ENCODE measurements around the gene FOXO4. TPM values are rescaled to one million over a fixed set of nuclear protein-coding genes. Genes with fewer than 3 reads are reported as not detected.
A peak's percentile ranks its signal among the peaks of the same experiment; 100 is the strongest.

FOXO4 gene
- total RNA-seq, 4 donors from 2014 or later: 35.2 to 48.0 (median 41.8) TPM

GRCh38 chrX:71143508-71143907 is 47.9 kb downstream of the FOXO4 start:
- in situ Hi-C loops (cut with MboI; ENCODE audit: low sequenced_read_pairs in 4 of 4): no loop called here
- no peak overlapping the region for H3K27ac ChIP-seq
- ATAC-seq: no peak
- TF ChIP-seq POLR2A (IDR thresholded peaks at IDR 0.05) (no peak), CTCF (IDR thresholded peaks at IDR 0.05 in 4 of 5, conservative IDR thresholded peaks at IDR 0.05 in 1 of 5) (no peak)
- DNase-seq: peak in 1 of 2 donors; percentile 28
- intact Hi-C loops (cut with DNase I; ENCODE audit: low total_unique reads): no loop called here
- no peak overlapping the region for H3K4me3 ChIP-seq
- H3K4me1 ChIP-seq: peaks cover 0 to 3% of the 10 kb centered on the region in 2 donors
- no peaks in the 10 kb centered on the region for H3K9me3 ChIP-seq
- H3K27me3 ChIP-seq: no peaks in the 10 kb centered on the region
- H3K36me3 ChIP-seq: peaks cover 0 to 29% of the 10 kb centered on the region in 2 donors

DNA sequence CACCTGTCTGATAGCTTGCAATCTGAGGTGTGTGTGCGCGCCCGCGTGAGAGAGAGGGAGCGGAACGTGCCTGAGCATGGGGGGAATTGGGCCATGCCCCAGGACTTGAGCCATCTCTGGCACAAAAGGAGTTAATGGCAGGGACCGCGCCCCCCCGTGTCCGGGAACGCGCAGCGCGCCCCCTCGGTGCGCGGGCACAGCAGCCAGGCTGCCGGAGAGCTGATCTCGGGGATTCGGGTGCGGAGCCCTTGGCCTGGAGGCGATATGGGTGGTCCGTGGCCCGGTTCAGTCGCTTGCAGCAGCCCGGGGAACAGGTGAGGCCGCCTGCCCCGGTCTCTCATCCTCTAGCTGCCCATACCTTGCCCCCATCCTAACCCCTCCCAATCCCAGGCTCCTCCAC is 49.0 kb downstream of the FOXO4 start, which contains the start of gene NLGN3:
TSS of gene NLGN3 (plus strand) at position 191 of the 400 bp plus-strand sequence. CDS start 2,909 bp downstream, outside the sequence.
- no peak within 1 kb of the TSS for H3K27ac ChIP-seq
- DNase-seq (no peak), ATAC-seq (no peak)
- H3K9me3 ChIP-seq: no peaks in the 10 kb centered on the region
- TF ChIP-seq POLR2A (IDR thresholded peaks at IDR 0.05): no peak
- TF ChIP-seq CTCF (IDR thresholded peaks at IDR 0.05 in 4 of 5, conservative IDR thresholded peaks at IDR 0.05 in 1 of 5): no peak
- no peaks in the 10 kb centered on the region for H3K27me3 ChIP-seq
- in situ Hi-C loops (cut with MboI; ENCODE audit: low sequenced_read_pairs in 4 of 4) (no loop called here), intact Hi-C loops (cut with DNase I; ENCODE audit: low total_unique reads) (no loop called here)
- H3K4me1 ChIP-seq: peaks cover 0 to 3% of the 10 kb centered on the region in 2 donors
- peak within 1 kb of the TSS in 2 of 4 donors; percentile 23 to 27 for H3K4me3 ChIP-seq
- peaks cover 0 to 19% of the 10 kb centered on the region in 2 donors for H3K36me3 ChIP-seq

DNA sequence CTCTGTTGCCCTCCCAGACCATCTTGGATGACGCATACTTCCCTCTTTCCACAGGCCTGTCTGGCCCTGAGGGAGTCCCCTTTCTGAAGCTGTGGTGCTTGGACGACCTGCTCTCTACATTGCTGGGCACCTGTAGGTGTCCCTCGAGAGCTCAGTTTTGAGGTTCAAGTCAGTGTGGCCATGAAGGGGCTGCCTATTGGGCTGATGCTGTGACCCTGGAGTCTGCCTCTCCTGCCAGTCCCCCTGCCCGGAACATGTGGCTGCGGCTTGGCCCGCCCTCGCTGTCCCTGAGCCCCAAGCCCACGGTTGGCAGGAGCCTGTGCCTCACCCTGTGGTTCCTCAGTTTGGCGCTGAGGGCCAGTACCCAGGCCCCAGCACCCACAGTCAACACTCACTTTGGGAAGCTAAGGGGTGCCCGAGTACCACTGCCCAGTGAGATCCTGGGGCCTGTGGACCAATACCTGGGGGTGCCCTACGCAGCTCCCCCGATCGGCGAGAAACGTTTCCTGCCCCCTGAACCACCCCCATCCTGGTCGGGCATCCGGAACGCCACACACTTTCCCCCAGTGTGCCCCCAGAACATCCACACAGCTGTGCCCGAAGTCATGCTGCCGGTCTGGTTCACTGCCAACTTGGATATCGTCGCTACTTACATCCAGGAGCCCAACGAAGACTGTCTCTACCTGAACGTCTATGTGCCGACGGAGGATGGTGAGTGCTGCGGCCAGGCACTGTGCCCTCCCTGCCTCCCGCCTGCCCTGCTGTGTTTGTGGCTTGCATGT is 52.0 kb downstream of the FOXO4 start:
- in situ Hi-C loops (cut with MboI; ENCODE audit: low sequenced_read_pairs in 4 of 4): no loop called here
- Histone ChIP-seq H3K9me3 (no peaks in the 10 kb centered on the region), H3K27ac (no peak overlapping the region), H3K36me3 (peaks cover 0 to 5% of the 10 kb centered on the region in 2 donors), H3K27me3 (no peaks in the 10 kb centered on the region), H3K4me3 (no peak overlapping the region), H3K4me1 (peaks cover 0 to 3% of the 10 kb centered on the region in 2 donors)
- TF ChIP-seq CTCF (IDR thresholded peaks at IDR 0.05 in 4 of 5, conservative IDR thresholded peaks at IDR 0.05 in 1 of 5): no peak
- no peak for TF ChIP-seq POLR2A (IDR thresholded peaks at IDR 0.05)
- intact Hi-C loops (cut with DNase I; ENCODE audit: low total_unique reads): no loop called here
- no peak for DNase-seq
- ATAC-seq: no peak

GRCh38 chrX:71148278-71148663 is 52.6 kb downstream of the FOXO4 start:
- no peak for ATAC-seq
- H3K36me3 ChIP-seq: no peaks in the 10 kb centered on the region
- H3K4me3 ChIP-seq: no peak overlapping the region
- no peaks in the 10 kb centered on the region for H3K9me3 ChIP-seq
- no peaks in the 10 kb centered on the region for H3K27me3 ChIP-seq
- TF ChIP-seq CTCF (IDR thresholded peaks at IDR 0.05 in 4 of 5, conservative IDR thresholded peaks at IDR 0.05 in 1 of 5) (no peak), POLR2A (IDR thresholded peaks at IDR 0.05) (no peak)
- H3K4me1 ChIP-seq: peaks cover 0 to 3% of the 10 kb centered on the region in 2 donors
- in situ Hi-C loops (cut with MboI; ENCODE audit: low sequenced_read_pairs in 4 of 4): no loop called here
- intact Hi-C loops (cut with DNase I; ENCODE audit: low total_unique reads): no loop called here
- no peak for DNase-seq
- no peak overlapping the region for H3K27ac ChIP-seq
